Fibroblast of lung (primary cell): Measurements from ENCODE around the gene MYH10. TPM values are rescaled to one million over a fixed set of nuclear protein-coding genes. Genes with fewer than 3 reads are reported as not detected.

Experiments
- DNase-seq, 2 donors: peaks; one replicate each; pipeline versions ENCODE4 v3.0.0 to v3.0.0-alpha.2; 2010; ENCODE audit warnings: low read depth in 2 of 2
- H2AFZ ChIP-seq: 2 replicates; pipeline ENCODE4 v1.5.1; 2012; ENCODE audit warnings: low read length, control low read depth, inconsistent platforms
- H3K27ac ChIP-seq: 2 replicates; pipeline ENCODE4 v1.5.1; 2011; ENCODE audit warnings: low read length, control low read depth; ENCODE audit not compliant: insufficient read depth
- H3K27me3 ChIP-seq: 2 replicates; pipeline ENCODE4 v1.5.1; 2011; ENCODE audit warnings: mild to moderate bottlenecking, low read length; ENCODE audit not compliant: control insufficient read depth, insufficient read depth
- H3K36me3 ChIP-seq: 2 replicates; pipeline ENCODE4 v1.5.1; 2011; ENCODE audit warnings: low read length; ENCODE audit not compliant: control insufficient read depth, insufficient read depth
- H3K4me1 ChIP-seq: 2 replicates; pipeline ENCODE4 v1.5.1; 2011; ENCODE audit warnings: low read length; ENCODE audit not compliant: control insufficient read depth, insufficient read depth; ENCODE audit errors: extremely low read depth
- H3K4me2 ChIP-seq: 2 replicates; pipeline ENCODE4 v1.5.1; 2011; ENCODE audit warnings: low read length, control low read depth; ENCODE audit not compliant: insufficient read depth; ENCODE audit errors: extremely low read depth
- H3K4me3 ChIP-seq, 4 experiments: fragments of 200-600 bp in 1 of 4; sonication (generic) in 1 of 4; replicated peaks in 1 of 4; 2 replicates each; pipeline ENCODE4 v1.5.1; 2011 to 2016; ENCODE audit warnings: low read length in 4 of 4, low read depth in 3 of 4, mild to moderate bottlenecking in 3 of 4, control low read depth in 2 of 4, inconsistent platforms in 1 of 4, mixed read lengths in 1 of 4; ENCODE audit not compliant: insufficient read depth in 1 of 4; ENCODE audit errors: control extremely low read depth in 1 of 4
- H3K79me2 ChIP-seq: 2 replicates; pipeline ENCODE4 v1.5.1; 2012; ENCODE audit warnings: mild to moderate bottlenecking, low read length, inconsistent platforms; ENCODE audit not compliant: control insufficient read depth, insufficient read depth
- H3K9ac ChIP-seq: 2 replicates; pipeline ENCODE4 v1.5.1; 2011; ENCODE audit warnings: mild to moderate bottlenecking, low read length, control low read depth; ENCODE audit not compliant: insufficient read depth
- H3K9me3 ChIP-seq: 2 replicates; pipeline ENCODE4 v1.5.1; 2012; ENCODE audit warnings: low read depth, low read length; ENCODE audit not compliant: control insufficient read depth, insufficient read depth
- H4K20me1 ChIP-seq: 2 replicates; pipeline ENCODE4 v1.5.1; 2011; ENCODE audit warnings: low read length; ENCODE audit not compliant: control insufficient read depth, insufficient read depth; ENCODE audit errors: extremely low read depth
- CTCF ChIP-seq, 2 donors: IDR thresholded peaks in 1 of 2; conservative IDR thresholded peaks in 1 of 2; 1 replicate in 1 of 2; 2 replicates in 1 of 2; pipeline ENCODE4 v1.5.1; 2011 to 2012; ENCODE audit warnings: low read length in 2 of 2, control low read depth in 1 of 2, inconsistent platforms in 1 of 2, low read depth in 1 of 2, mild to moderate bottlenecking in 1 of 2
- EZH2 ChIP-seq: IDR thresholded peaks from 2 replicates; pipeline ENCODE4 v1.5.1; 2012; ENCODE audit warnings: low read length, control low read depth, mild to moderate bottlenecking; ENCODE audit errors: missing control alignments
- polyA plus RNA-seq, 2 donors: library from polyadenylated mRNA; depleted of rRNA in 1 of 2; stranded (reverse) in 1 of 2; unstranded in 1 of 2; fragments of >200 nt; gene quantifications; 2 replicates each; pipeline ENCODE4 v1.2.1, GENCODE V29; 2011 to 2012; ENCODE audit warnings: missing spikeins in 1 of 2
- total RNA-seq: library from RNA; depleted of rRNA; stranded (reverse); fragments of >200 nt; gene quantifications from 2 replicates; pipeline ENCODE4 v1.2.1, GENCODE V29; 2014

Gene MYH10
- total and polyA plus RNA-seq, 2 donors (not counting 1 experiment from before 2014, with no cell fraction given) = 54.6 to 104 TPM

- DNase-seq = no peak
- no peak overlapping the region for H3K9ac ChIP-seq
- no peak overlapping the region for H3K4me3 ChIP-seq
- no peak overlapping the region for H2AFZ ChIP-seq
- peaks cover 2% of the 10 kb centered on the region for H3K36me3 ChIP-seq
- H3K27ac ChIP-seq = no peak overlapping the region
- H3K4me2 ChIP-seq = no peak overlapping the region
- no peaks in the 10 kb centered on the region for H3K27me3 ChIP-seq
- H4K20me1 ChIP-seq = no peaks in the 10 kb centered on the region
- H3K9me3 ChIP-seq = no peaks in the 10 kb centered on the region
- TF ChIP-seq CTCF (conservative IDR thresholded peaks at IDR 0.05 in 1 of 2, IDR thresholded peaks at IDR 0.05 in 1 of 2; ENCODE audit: low read depth in 1 of 2, low read length in 2 of 2) (no peak), EZH2 (no peak)
- H3K79me2 ChIP-seq = no peaks in the 10 kb centered on the region
- no peaks in the 10 kb centered on the region for H3K4me1 ChIP-seq
Measured at GRCh38 chr17:8558144-8558543, 72.4 kb downstream of the MYH10 start.

GRCh38 chr17:8557176-8557806 is 73.2 kb downstream of the MYH10 start:
- no peak overlapping the region for H3K4me3 ChIP-seq
- no peak overlapping the region for H3K27ac ChIP-seq
- H3K9ac ChIP-seq = no peak overlapping the region
- no peak for TF ChIP-seq EZH2
- TF ChIP-seq CTCF (conservative IDR thresholded peaks at IDR 0.05 in 1 of 2, IDR thresholded peaks at IDR 0.05 in 1 of 2; ENCODE audit: low read depth in 1 of 2, low read length in 2 of 2) = no peak
- H3K4me1 ChIP-seq = peaks cover 2% of the 10 kb centered on the region
- no peak overlapping the region for H3K4me2 ChIP-seq
- H3K27me3 ChIP-seq = no peaks in the 10 kb centered on the region
- H3K9me3 ChIP-seq = no peaks in the 10 kb centered on the region
- peaks cover 5% of the 10 kb centered on the region for H3K36me3 ChIP-seq
- H2AFZ ChIP-seq = no peak overlapping the region
- peak in 1 of 2 donors; percentile 27 for DNase-seq
- no peaks in the 10 kb centered on the region for H3K79me2 ChIP-seq
- H4K20me1 ChIP-seq = no peaks in the 10 kb centered on the region

DNA sequence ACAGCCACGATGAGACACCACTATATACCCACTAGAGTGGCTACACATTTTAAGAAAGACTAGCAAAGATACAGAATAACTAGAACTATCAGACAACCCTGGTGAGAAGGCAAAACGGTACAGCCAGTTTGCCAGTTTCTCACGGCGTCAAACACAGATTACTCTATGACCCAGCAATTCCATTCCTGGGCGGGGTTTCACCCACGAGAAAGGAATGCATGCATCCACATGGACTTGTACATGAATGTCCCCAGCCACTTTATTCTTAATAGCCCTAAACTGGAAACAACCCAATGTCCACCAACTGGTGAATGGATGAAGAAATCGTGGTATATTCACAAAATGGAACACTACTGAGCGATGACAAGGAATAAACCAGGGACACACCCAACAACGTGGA is 74.5 kb downstream of the MYH10 start:
- Histone ChIP-seq H4K20me1 (no peaks in the 10 kb centered on the region), H3K4me1 (peaks cover 2% of the 10 kb centered on the region), H3K27me3 (no peaks in the 10 kb centered on the region), H3K9ac (no peak overlapping the region), H3K9me3 (no peaks in the 10 kb centered on the region), H3K27ac (no peak overlapping the region), H3K36me3 (peaks cover 5% of the 10 kb centered on the region), H3K4me3 (no peak overlapping the region), H3K79me2 (no peaks in the 10 kb centered on the region), H3K4me2 (no peak overlapping the region), H2AFZ (no peak overlapping the region)
- TF ChIP-seq CTCF (conservative IDR thresholded peaks at IDR 0.05 in 1 of 2, IDR thresholded peaks at IDR 0.05 in 1 of 2; ENCODE audit: low read depth in 1 of 2, low read length in 2 of 2) (no peak), EZH2 (no peak)
- peak in 1 of 2 donors; percentile 56 for DNase-seq
